ENCODE measurements around the gene MED17.

GRCh38 chr11:93735627-93736026, 48.5 kb upstream of the MED17 start:
- TF ChIP-seq EZH2 (IDR thresholded peaks at IDR 0.05; ENCODE audit: borderline replicate concordance, low read depth, low read length, poor library complexity, severe bottlenecking) (no peak), CTCF (conservative IDR thresholded peaks at IDR 0.05; ENCODE audit: low read depth, low read length) (no peak)
